GM21619 (cell line): Measurements from ENCODE around the gene SLC12A5.

Experiments used
- ATAC-seq: cut with Tn5 transposase; IDR thresholded peaks from one replicate; pipeline ENCODE4 v1.9.1; 2021; ENCODE audit not compliant: unreplicated experiment

Gene SLC12A5

DNA sequence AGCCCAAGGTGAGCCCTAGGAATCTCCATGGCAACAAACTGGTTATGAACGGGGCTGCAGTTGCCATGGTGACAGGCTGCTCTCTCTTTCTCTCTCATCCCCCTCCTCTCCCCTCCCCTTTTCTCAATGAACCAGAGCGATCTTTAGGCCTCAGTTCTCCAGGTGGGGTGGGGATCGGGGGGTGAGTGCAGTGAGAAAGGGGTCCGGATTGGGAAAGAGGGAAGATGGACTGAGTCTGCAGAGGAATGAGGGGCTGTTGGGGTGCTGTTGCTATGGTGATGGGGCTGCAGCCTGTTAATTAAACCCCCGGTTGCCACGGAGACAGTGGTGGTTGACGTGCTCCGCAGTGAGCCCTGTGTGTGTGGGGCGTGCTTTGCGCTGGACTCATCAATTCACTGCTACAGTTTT is 3.6 kb upstream of the SLC12A5 start:
- no peak for ATAC-seq

DNA sequence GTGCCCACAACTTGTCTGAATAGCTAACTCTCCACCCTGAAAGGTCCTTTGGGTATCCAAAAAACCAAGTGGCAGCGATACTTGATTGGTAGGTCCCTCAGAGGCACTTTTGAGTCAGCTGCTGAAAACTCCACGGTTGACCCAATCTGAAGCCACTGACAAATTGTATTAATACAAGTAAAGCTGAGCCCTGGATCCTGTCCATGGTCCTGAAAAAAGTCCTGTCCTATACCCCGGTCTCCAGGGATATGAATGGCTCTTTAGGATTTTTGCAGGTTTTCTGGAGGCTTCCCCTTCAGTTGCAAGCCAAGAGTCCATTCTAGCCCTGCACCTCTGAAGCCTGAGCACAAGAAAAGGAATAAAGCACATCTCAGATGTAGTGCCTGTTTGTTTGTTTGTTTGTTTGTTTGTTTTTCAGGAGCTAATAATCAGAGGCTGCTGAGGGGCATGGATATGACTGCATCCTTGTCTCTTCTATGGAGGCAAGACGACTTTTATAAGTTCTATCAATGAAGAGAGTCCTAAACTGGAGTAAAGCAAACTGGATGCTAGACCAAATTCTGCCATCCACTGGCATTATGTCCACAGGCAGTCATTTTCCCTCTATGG is 1.7 kb upstream of the SLC12A5 start:
- ATAC-seq: no peak

DNA sequence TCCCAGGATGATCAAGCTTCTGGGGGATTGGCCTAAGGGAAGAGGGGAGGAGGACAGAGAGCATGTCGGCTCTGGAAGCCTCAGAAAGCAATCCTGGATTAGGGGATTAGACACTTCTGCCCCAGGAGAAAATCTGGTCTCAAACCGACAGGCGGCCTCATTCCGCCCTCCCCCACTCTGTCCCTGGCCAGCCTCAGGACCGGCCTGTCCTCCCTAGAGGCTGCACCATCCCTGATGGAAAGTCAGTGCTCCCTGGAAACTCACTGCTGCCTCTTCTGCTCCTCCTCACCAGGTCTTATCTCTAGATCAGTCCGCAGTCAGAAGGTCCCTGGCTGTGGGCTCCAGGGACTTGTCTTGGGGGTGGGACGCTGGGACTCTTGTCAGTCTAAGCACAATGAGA is 905 bp upstream of the SLC12A5 start:
- no peak for ATAC-seq

DNA sequence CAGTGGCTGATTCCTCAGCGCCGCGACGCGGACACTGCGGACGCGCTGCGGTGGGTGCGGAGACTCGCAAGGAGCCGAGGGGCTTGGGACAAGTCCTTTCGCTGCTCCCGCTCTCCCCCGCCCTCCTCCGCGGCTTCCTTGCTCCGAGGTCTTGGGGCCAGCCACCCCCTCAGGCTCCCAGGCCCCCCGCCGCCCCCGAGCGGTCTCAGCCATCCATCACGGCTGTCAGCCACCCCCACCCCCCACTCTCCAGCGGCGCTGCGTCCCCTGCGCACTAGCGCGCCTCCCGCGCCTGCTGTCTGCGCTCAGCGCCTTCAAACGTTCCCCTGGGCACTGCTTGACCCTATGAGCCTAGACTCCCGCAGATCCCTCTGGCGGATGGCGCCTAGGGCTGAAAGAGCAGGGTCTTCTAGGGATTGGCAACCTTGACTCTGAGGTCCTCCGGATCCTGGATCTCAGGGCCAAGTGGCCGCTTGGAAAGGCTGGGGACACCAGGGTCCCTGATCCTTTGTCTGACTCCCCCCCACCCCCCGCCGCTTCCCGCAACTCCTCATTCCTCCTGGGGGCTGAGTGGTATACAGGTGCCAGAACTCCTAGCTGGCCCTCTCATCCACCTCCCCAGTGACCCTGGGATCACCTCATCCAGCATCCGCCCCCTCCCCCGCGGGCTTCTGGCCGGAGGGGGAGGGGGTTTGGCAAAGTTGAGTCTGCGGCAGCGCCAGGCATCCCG is 1.4 kb downstream of the SLC12A5 start:
- ATAC-seq: no peak

DNA sequence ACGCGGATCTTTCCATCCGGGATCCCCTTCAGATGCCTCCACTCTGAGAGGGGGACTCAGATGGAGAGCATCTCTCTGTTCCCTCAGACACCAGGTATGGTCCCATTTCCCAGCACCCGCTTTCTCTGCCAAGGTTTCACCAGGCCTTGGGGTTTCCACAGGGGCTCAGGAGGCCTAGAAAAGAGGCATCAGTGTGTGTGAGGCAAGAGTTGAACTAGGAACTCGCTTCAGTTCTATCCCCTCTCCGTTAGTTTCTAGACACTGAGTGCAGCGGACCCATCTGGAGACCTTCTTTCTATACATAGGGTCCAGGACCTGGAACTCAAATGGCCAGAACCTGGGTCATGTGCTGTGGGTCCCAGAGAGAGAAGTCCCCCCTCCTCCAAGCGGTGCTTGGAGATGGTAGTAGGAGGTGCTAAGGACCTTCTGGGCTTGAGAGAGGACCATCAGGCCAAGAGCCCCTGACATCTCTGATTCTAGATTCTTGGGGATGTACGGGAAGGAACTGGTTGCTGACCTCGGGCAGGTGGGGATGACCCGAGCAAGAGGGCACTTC is 2.1 kb downstream of the SLC12A5 start:
- ATAC-seq: no peak

DNA sequence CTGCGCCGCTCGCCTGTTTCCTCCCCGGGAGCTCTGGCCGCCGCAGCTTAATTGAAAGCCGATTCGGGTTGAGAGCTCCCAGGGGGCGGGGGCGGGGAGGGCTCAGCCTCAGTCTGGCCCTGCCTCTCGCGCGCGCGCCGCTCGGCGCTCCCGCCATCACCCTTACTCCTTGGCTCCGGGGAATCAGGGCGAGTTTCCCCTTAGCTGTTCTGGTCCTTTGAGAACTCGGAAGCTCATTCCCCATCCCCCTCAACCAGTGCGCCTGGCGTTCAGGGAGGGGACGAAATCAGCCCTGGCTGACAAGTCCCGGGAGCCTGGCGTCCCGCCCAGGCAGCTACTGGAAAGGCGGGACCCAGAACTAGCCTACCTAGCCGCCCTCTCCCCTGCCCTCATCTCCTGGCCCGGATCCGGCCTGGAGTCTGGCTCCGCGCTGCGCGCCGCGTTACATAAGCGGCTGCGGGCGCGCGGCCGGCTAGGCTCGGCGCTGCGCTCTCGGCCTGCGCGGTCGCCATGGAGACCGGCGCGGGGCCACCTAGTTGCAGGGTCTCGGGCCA is 2.8 kb downstream of the SLC12A5 start:
- no peak for ATAC-seq

DNA sequence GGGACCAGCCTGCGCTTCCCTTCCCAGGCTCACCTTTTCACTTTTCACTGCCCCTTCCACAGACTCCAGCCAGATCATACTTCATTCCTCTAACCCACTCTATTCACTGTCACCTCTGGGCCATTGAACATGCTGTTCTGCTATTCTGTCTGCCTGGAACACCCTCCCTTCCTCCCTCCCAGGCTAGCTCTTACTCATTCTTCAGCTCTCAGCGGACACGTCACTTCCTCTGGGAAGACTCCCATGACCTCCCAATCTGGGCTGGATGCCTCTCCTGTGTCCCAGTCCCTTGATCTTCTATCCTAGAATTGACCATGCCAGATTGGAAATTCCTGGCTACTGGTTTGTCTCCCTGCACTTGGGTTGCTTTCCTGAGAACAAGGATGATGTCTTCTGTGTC is 5.0 kb downstream of the SLC12A5 start:
- no peak for ATAC-seq

DNA sequence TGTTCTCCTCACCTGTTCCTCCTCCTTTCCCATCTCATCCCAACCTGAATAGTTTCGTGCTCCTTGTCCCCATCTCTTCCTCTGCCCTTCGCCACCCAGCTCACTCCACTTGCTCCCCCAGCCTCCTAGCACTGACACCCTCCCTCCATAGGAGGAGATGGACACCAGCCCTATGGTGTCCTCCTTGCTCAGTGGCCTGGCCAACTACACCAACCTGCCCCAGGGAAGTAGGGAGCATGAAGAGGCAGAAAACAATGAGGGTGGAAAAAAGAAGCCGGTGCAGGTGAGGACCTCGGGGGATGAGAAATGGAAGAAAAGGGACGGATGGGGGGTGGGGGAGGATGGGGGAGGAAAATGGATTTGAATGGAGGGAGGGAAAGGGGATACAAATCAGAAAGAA is 6.2 kb downstream of the SLC12A5 start:
- no peak for ATAC-seq

DNA sequence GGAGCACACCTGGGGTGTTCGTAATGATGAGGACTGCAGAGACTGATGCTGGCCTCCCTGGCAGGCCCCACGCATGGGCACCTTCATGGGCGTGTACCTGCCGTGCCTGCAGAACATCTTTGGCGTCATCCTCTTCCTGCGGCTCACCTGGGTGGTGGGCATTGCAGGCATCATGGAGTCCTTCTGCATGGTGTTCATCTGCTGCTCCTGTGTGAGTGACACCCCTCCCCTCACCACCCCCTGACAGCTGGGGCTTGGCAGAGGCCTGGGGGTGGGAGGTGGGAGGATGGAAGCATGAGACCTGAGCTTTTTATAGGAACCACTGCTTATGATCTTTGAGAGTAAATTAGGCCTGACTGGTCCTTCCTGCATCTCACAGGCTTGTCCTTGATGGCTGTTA is 6.7 kb downstream of the SLC12A5 start:
- no peak for ATAC-seq

DNA sequence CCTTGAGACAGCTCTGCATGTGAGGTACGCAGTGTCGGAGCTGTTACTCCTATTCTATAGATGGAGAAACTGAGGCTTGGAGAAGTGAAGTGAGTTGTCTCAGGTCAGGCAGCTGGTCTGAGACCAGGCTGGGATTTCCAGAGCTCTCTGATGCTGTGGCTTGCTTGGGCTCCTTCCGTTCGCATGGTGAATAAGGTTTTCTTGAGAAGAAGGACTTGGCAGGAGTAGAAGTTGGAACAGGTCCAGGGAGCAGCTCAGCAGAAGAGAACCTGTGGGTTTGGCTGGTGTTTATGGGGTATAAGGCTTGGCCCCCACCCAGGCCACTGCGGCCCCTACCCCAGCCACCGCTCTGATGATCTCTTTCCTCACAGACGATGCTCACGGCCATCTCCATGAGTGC is 7.4 kb downstream of the SLC12A5 start:
- ATAC-seq: no peak

DNA sequence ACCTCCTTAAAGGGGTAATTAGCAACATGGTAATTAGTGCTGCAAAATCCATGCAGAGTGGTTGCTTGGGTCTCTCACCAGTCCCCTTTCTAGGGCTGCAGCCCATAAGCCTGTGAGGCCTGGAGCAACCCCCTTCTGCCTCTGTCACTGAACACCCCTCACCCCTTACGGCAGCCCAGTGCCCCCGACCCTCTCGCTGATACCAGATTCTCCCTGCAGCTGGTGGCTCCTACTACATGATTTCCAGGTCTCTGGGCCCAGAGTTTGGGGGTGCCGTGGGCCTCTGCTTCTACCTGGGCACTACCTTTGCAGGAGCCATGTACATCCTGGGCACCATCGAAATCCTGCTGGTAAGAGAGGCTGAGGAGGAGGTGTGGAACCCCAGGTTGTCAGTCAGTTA is 8.0 kb downstream of the SLC12A5 start:
- no peak for ATAC-seq

DNA sequence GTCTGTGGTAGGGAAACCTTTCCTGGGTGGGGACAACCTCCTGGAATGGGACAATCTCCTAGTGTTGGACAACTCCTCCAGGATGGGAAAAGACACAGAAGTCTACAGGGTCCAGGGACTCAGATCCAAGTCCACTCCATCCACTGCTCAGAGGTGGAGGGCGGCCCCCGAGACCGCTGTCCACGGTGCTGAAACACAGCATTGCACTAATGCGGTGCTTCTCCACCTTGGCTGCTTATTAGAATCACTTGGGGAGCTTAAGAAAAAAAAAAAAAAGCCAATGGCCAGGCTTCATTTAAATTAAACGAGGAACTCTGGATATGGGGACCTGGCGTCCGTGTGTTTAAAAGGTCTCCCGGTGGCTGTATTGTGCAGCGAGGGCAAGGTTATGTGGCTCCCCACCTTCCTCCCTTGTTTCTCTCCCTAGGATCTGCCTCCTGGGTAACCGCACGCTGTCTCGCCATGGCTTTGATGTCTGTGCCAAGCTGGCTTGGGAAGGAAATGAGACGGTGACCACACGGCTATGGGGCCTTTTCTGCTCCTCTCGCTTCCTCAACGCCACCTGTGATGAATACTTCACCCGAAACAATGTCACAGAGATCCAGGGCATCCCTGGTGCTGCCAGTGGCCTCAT is 12.0 kb downstream of the SLC12A5 start:
- ATAC-seq: no peak

DNA sequence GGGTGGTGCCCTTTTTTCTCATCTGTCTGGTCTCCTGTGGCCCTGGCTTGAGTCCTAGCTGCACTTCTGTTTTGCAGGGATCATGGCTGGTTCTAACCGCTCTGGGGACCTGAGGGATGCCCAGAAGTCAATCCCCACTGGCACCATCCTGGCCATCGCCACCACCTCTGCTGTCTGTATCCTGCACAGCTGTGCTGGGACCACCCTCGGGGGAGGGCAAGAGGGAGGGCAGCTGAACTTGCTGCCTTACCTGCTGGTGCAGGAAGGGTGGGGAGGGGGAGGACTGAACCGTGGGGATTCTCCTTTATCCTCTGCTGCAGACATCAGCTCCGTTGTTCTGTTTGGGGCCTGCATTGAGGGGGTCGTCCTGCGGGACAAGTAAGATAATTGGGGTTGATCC is 14.5 kb downstream of the SLC12A5 start:
- no peak for ATAC-seq

DNA sequence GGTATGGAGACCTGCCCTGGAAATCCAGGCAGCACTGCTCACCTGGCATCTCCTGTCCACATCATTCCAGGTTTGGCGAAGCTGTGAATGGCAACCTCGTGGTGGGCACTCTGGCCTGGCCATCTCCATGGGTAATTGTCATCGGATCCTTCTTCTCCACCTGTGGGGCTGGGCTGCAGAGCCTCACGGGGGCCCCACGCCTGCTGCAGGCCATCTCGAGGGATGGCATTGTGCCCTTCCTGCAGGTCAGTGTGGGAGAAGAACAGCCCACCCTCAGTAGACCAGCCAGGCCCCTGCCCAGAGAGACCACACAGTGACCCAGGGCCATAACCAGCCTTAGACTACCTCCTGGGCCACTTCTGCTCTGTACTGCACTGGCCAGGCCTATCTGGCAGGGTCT is 15.9 kb downstream of the SLC12A5 start:
- no peak for ATAC-seq

DNA sequence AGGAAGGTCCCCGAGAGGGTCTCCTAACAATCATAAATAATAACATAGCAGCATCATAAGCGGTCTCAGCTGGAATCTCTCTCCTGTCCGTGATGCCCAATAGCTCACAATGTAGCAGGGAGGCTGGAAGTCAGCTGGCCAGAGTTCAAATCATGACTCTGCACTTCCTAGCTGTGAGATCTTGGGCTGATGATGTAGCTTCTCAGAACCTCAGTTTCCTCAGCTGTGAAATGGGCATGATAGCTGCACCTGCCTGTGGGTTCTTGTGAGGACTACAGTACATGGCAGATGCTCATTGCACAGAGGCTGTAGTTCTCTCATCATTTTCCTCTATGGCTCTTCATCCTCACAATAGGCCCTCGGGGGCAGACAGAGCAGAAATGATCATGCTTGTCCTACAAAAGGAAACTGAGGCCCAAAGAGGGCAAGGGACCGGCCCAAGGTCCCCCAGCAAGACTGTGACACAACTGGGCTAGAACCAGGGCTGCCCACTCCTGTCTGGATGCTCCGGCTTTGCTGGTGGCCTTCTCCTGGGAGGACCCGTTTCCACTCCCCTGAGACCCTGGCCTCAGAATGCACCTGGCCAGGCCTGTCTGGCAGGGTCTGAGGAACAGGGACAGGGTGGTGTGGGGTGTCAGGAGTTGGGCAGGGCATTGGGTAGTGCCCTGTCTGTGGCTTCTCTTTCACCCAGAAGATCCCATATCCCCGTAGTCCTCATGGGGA is 17.7 kb downstream of the SLC12A5 start:
- ATAC-seq: no peak

DNA sequence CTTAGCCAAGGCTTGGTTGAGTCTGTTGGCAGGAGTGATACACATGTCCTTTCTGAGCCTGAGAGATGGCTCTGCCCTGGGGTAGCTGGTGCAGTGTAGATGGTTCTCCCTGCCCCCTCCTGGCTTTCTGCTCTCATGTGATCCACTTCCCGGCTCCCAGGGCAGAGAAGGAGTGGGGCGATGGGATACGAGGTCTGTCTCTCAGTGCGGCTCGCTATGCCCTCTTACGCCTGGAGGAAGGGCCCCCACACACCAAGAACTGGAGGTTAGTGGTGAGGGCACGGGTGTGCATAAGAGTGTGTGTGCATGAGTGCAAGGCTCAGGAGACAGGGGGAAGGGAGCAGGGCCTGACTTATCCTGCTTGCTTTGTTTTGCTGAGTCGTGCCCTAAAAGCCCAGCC is 18.8 kb downstream of the SLC12A5 start:
- no peak for ATAC-seq

DNA sequence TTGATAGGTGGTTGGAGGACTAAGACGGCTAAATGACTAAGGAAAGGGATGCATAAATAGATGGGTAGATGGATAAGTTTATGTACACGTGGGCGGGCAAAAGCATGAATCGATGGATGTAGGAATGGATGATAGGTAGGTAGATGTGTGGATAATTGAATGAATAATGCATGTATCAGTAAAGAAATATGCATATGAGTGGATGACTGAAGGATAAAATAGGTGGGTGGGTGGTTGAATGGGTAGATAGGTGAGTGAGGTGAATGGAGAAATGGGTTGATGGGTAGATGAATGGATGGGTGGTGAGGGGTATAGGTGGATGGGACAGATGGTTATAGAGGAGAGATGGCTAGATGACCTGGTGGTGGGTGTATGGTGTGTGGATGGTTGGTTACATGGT is 20.2 kb downstream of the SLC12A5 start:
- no peak for ATAC-seq

DNA sequence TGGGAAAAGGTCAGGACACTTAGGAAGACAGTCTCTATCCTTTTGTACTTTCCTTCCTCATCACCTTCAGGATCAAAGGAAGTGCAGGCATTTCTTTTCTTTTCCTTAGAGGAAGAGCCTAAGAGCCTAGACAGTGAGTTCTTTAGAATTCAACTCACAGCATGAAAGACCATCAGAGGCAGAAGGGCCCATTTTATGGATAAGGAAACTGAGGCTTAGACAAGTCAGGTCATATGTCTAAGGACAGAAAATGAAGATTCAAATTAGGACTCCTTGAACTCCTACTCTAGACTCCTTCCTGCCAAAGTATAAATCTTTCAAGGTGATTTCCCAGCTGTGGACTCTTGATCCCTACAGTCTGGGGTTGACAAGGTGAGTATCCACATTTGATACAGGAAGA is 20.8 kb downstream of the SLC12A5 start:
- ATAC-seq: no peak

DNA sequence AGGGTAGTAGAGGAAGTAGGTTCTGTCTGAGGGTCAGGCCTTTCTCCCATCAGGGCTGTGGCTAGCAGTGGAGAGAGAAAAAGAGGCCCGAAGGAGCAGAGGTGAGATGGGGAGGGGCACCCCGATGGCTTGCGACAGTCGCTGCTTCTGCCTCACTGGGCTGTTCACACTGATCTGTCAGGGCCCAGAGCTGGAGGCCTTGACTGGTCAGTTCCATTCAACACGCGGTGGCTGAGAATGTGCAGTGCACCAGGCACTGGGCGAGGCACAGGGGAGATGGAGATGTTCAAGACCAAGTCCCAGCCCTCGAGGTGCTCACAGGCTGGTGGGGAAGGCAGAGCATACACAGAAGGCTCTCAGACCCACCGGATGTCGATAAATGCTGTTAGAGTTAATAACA is 21.4 kb downstream of the SLC12A5 start:
- no peak for ATAC-seq

DNA sequence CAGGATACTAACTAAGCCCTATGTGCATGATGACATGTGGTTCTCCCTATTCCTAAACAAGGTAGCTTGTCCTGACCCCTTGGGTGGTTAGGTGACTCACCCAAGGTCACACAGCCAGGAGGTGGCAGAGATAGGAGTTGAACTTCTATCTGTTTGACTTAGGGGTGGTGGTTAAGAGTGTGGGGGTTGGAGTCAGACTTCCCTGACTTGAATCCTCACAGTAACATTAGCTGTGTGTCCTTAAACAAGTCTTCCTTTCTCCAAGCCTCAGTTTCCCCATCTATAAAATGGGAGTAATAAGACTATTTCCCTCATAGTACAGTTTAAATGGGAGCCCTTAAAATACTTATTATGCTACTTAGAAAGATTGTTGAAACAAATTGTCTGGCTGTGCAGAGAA is 21.9 kb downstream of the SLC12A5 start:
- ATAC-seq: no peak

DNA sequence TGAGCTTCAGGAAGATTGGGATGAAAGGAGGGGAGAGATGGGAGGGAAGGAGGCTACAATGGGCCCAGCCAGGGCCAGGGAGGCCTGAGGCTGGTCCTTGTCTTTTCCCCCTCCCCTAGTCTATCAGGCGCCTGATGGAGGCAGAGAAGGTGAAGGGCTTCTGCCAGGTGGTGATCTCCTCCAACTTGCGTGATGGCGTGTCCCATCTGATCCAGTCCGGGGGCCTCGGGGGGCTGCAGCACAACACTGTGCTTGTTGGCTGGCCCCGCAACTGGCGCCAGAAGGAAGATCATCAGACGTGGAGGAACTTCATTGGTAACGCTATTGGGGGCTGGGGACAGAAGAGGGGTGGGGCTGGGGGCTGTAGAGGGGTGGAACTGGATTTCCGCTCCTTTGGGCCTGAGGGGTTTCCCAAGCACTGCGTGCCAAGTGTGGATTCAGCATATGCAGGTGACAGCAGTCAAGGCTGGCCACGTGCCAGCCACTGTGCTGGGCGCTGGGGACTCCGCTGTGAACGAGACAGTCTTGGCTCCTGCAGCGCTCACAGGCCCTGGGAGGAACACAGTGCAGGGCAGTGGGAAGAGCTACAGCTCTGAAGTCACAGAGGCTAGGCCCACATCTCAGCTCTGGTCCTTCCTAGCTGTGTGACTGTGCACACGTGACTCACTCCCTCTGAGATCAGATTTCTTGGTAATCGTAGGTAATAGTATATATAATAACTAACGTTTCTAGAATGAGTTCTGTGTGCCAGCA is 22.7 kb downstream of the SLC12A5 start:
- ATAC-seq: no peak
